Erythroblast (primary cell): ENCODE results near the gene PDGFRB.

ENCODE experiments used
- GATA1 ChIP-seq: IDR thresholded peaks from 2 replicates; pipeline ENCODE4 v1.6.1; 2011; ENCODE audit warnings: low read depth, mild to moderate bottlenecking, control low read depth, low read length, moderate library complexity
- POLR2A ChIP-seq: IDR thresholded peaks from 2 replicates; pipeline ENCODE4 v1.6.1; 2011; ENCODE audit warnings: mild to moderate bottlenecking, low read length

- TF ChIP-seq POLR2A (no peak), GATA1 (no peak)
These were observed 87.6 kb downstream of the PDGFRB start for GRCh38 chr5:150068071-150068470.
